ENCODE measurements around the gene MTHFD1L. TPM values are rescaled to one million over a fixed set of nuclear protein-coding genes. Genes with fewer than 3 reads are reported as not detected.

The MTHFD1L gene
- total RNA-seq, 2 experiments from 2014 or later: 155 to 158 TPM

GRCh38 chr6:150830439-150831165, 34.9 kb upstream of the MTHFD1L start:
- ChIA-PET CTCF (interaction anchor here (1.6 kb wide), 1 partner anchor 13 kb away, joined by 4 read pairs; no protein-coding TSS in a partner anchor), POLR2A (interaction anchor here (0.6 kb wide), 1 partner anchor 55 kb away, joined by 5 read pairs; no protein-coding TSS in a partner anchor)
- Mint-ChIP-seq H3K36me3 (ENCODE audit: low read depth) (no peaks in the 10 kb centered on the region), H3K4me3 (no peak overlapping the region), H3K27me3 (no peaks in the 10 kb centered on the region), H3K9me3 (no peaks in the 10 kb centered on the region), H3K4me1 (ENCODE audit: low read depth) (no peaks in the 10 kb centered on the region), H3K27ac (no peak overlapping the region)
- no peak for TF ChIP-seq CTCF (IDR thresholded peaks at IDR 0.05)
- intact Hi-C loops (cut with micrococcal nuclease): no loop called here
- DNase-seq (no peak), ATAC-seq (no peak)

- no peak overlapping the region for H3K4me3 Mint-ChIP-seq
Observed at GRCh38 chr6:150831577-150831976, 33.9 kb upstream of the MTHFD1L start.

GRCh38 chr6:150835620-150836019, 29.9 kb upstream of the MTHFD1L start:
- DNase-seq (no peak), ATAC-seq (peak; percentile 34)
- Mint-ChIP-seq H3K9me3 (no peaks in the 10 kb centered on the region), H3K4me1 (ENCODE audit: low read depth) (no peaks in the 10 kb centered on the region), H3K4me3 (no peak overlapping the region), H3K36me3 (ENCODE audit: low read depth) (no peaks in the 10 kb centered on the region), H3K27me3 (no peaks in the 10 kb centered on the region), H3K27ac (no peak overlapping the region)
- TF ChIP-seq CTCF (IDR thresholded peaks at IDR 0.05): no peak
- ChIA-PET CTCF (interaction anchor here (3.1 kb wide), 1 partner anchor 18 kb away, joined by 15 read pairs; no protein-coding TSS in a partner anchor), POLR2A (interaction anchor here (0.6 kb wide), 1 partner anchor 75 kb away, joined by 3 read pairs; no protein-coding TSS in a partner anchor)
- intact Hi-C loops (cut with micrococcal nuclease): no loop called here

More at GRCh38 chr6:150831577-150831976, 33.9 kb upstream of the MTHFD1L start:
- no peaks in the 10 kb centered on the region for H3K4me1 Mint-ChIP-seq (ENCODE audit: low read depth)
- no peak overlapping the region for H3K27ac Mint-ChIP-seq
- H3K9me3 Mint-ChIP-seq: no peaks in the 10 kb centered on the region
- intact Hi-C loops (cut with micrococcal nuclease): no loop called here
- no peaks in the 10 kb centered on the region for H3K36me3 Mint-ChIP-seq (ENCODE audit: low read depth)
- TF ChIP-seq CTCF (IDR thresholded peaks at IDR 0.05): no peak
- POLR2A ChIA-PET: no interaction called here
- CTCF ChIA-PET: interaction anchor here (1.4 kb wide), 1 partner anchor 12 kb away, joined by 3 read pairs; no protein-coding TSS in a partner anchor
- no peak for ATAC-seq
- H3K27me3 Mint-ChIP-seq: no peaks in the 10 kb centered on the region
- no peak for DNase-seq

GRCh38 chr6:150840185-150840584, 25.3 kb upstream of the MTHFD1L start:
- no peak for ATAC-seq
- no peak for TF ChIP-seq CTCF (IDR thresholded peaks at IDR 0.05)
- H3K36me3 Mint-ChIP-seq (ENCODE audit: low read depth): no peaks in the 10 kb centered on the region
- DNase-seq: no peak
- H3K27ac Mint-ChIP-seq: no peak overlapping the region
- no peaks in the 10 kb centered on the region for H3K4me1 Mint-ChIP-seq (ENCODE audit: low read depth)
- H3K9me3 Mint-ChIP-seq: no peaks in the 10 kb centered on the region
- CTCF ChIA-PET: interaction anchor here (0.8 kb wide), 1 partner anchor 23 kb away, joined by 3 read pairs; no protein-coding TSS in a partner anchor
- POLR2A ChIA-PET: no interaction called here
- no peaks in the 10 kb centered on the region for H3K27me3 Mint-ChIP-seq
- intact Hi-C loops (cut with micrococcal nuclease): no loop called here
- no peak overlapping the region for H3K4me3 Mint-ChIP-seq

- H3K4me1 Mint-ChIP-seq (ENCODE audit: low read depth): no peaks in the 10 kb centered on the region
- no peak for TF ChIP-seq CTCF (IDR thresholded peaks at IDR 0.05)
- H3K27ac Mint-ChIP-seq: no peak overlapping the region
- intact Hi-C loops (cut with micrococcal nuclease): no loop called here
- CTCF ChIA-PET: interaction anchor here (1.3 kb wide), 1 partner anchor 26 kb away, joined by 3 read pairs; no protein-coding TSS in a partner anchor
- DNase-seq: no peak
- H3K4me3 Mint-ChIP-seq: no peak overlapping the region
- POLR2A ChIA-PET: no interaction called here
- peaks cover 1% of the 10 kb centered on the region for H3K27me3 Mint-ChIP-seq
- H3K36me3 Mint-ChIP-seq (ENCODE audit: low read depth): no peaks in the 10 kb centered on the region
- H3K9me3 Mint-ChIP-seq: no peaks in the 10 kb centered on the region
- ATAC-seq: no peak
Observed at GRCh38 chr6:150841189-150841588, 24.3 kb upstream of the MTHFD1L start.

All from activated CD8-positive, alpha-beta T cell treated with anti-CD3 and anti-CD28 coated beads for 36 hours (primary cell).